Activated T-cell treated with anti-CD3 and anti-CD28 coated beads, Interleukin-2, amount 50 U/mL, for 4 hours (primary cell): ENCODE data around the gene MND1. TPM values are rescaled to one million over a fixed set of nuclear protein-coding genes. Genes with fewer than 3 reads are reported as not detected.
A peak's percentile ranks its signal among the peaks of the same experiment; 100 is the strongest.

Experiments
- ATAC-seq, 2 donors: fragments of 200-7000 bp; cut with Tn5 transposase; one replicate each; pipeline ENCODE4 v1.10.0; 2021
- DNase-seq: peaks from one replicate; pipeline ENCODE4 v3.0.0-alpha.2; 2020
- H3K27me3 Mint-ChIP-seq: one replicate; pipeline ENCODE4 v1.8.0; 2021; ENCODE audit warnings: low read depth, mixed read lengths
- H3K36me3 Mint-ChIP-seq: one replicate; pipeline ENCODE4 v1.8.0; 2022; ENCODE audit warnings: mixed read lengths; ENCODE audit not compliant: insufficient read depth
- H3K4me1 Mint-ChIP-seq: one replicate; pipeline ENCODE4 v1.8.0; 2021; ENCODE audit warnings: low read depth, mixed read lengths
- H3K4me3 Mint-ChIP-seq: one replicate; pipeline ENCODE4 v1.8.0; 2021; ENCODE audit warnings: mild to moderate bottlenecking, moderate library complexity, mixed read lengths
- H3K9me3 Mint-ChIP-seq: one replicate; pipeline ENCODE4 v1.8.0; 2021; ENCODE audit warnings: mixed read lengths
- total RNA-seq, 3 donors: library from RNA; stranded (reverse); gene quantifications; one replicate each; pipeline ENCODE4 v1.2.1, GENCODE V29; 2021

The MND1 gene
- 1 to 10 TPM; 5.2 to 9.6 (median 6.9) TPM for total RNA-seq

- DNase-seq (peak; percentile 92), ATAC-seq (peak; percentile 94 to 95)
- no peaks in the 10 kb centered on the region for H3K9me3 Mint-ChIP-seq
- peaks cover 19% of the 10 kb centered on the region for H3K4me1 Mint-ChIP-seq
- H3K27me3 Mint-ChIP-seq = no peaks in the 10 kb centered on the region
- peak within 1 kb of the TSS; percentile 91 for H3K4me3 Mint-ChIP-seq
- H3K36me3 Mint-ChIP-seq = no peaks in the 10 kb centered on the region
Measured at GRCh38 chr4:153344131-153345011, at the start of gene MND1. Gene MND1 (plus strand): TSS chr4:153344688. CDS start chr4:153344738, 50 bp downstream.

GRCh38 chr4:153295131-153295755, 49.2 kb upstream of the MND1 start:
- no peaks in the 10 kb centered on the region for H3K27me3 Mint-ChIP-seq
- DNase-seq (no peak), ATAC-seq (no peak)
- peaks cover 8% of the 10 kb centered on the region for H3K36me3 Mint-ChIP-seq
- no peaks in the 10 kb centered on the region for H3K4me1 Mint-ChIP-seq
- H3K4me3 Mint-ChIP-seq = no peak overlapping the region
- H3K9me3 Mint-ChIP-seq = peaks cover 9% of the 10 kb centered on the region

- Mint-ChIP-seq H3K4me1 (no peaks in the 10 kb centered on the region), H3K4me3 (no peak overlapping the region), H3K36me3 (peaks cover 11% of the 10 kb centered on the region), H3K27me3 (no peaks in the 10 kb centered on the region), H3K9me3 (peaks cover 12% of the 10 kb centered on the region)
- ATAC-seq (no peak), DNase-seq (no peak)
Measured at GRCh38 chr4:153296040-153296823, 48.3 kb upstream of the MND1 start.

- H3K27me3 Mint-ChIP-seq = peaks cover 4% of the 10 kb centered on the region
- DNase-seq = no peak
- H3K4me3 Mint-ChIP-seq = no peak overlapping the region
- H3K4me1 Mint-ChIP-seq = no peaks in the 10 kb centered on the region
- H3K36me3 Mint-ChIP-seq = peaks cover 19% of the 10 kb centered on the region
- peaks cover 16% of the 10 kb centered on the region for H3K9me3 Mint-ChIP-seq
- ATAC-seq = no peak
Measured at GRCh38 chr4:153297116-153297515, 47.4 kb upstream of the MND1 start.

GRCh38 chr4:153310793-153311192, 33.7 kb upstream of the MND1 start:
- ATAC-seq (no peak), DNase-seq (no peak)
- no peaks in the 10 kb centered on the region for H3K4me1 Mint-ChIP-seq
- no peaks in the 10 kb centered on the region for H3K9me3 Mint-ChIP-seq
- no peaks in the 10 kb centered on the region for H3K36me3 Mint-ChIP-seq
- H3K27me3 Mint-ChIP-seq = no peaks in the 10 kb centered on the region
- no peak overlapping the region for H3K4me3 Mint-ChIP-seq

GRCh38 chr4:153314915-153315314, 29.6 kb upstream of the MND1 start:
- DNase-seq = no peak
- no peak for ATAC-seq
- Mint-ChIP-seq H3K4me1 (no peaks in the 10 kb centered on the region), H3K4me3 (no peak overlapping the region), H3K36me3 (no peaks in the 10 kb centered on the region), H3K9me3 (no peaks in the 10 kb centered on the region), H3K27me3 (no peaks in the 10 kb centered on the region)

GRCh38 chr4:153318696-153319320, 25.7 kb upstream of the MND1 start:
- Mint-ChIP-seq H3K4me1 (no peaks in the 10 kb centered on the region), H3K36me3 (no peaks in the 10 kb centered on the region), H3K9me3 (no peaks in the 10 kb centered on the region), H3K4me3 (no peak overlapping the region), H3K27me3 (peaks cover 4% of the 10 kb centered on the region)
- DNase-seq (peak; percentile 11), ATAC-seq (peak; percentile 46 to 51)

- Mint-ChIP-seq H3K4me1 (no peaks in the 10 kb centered on the region), H3K36me3 (no peaks in the 10 kb centered on the region), H3K27me3 (peaks cover 4% of the 10 kb centered on the region), H3K4me3 (no peak overlapping the region), H3K9me3 (no peaks in the 10 kb centered on the region)
- DNase-seq = no peak
- ATAC-seq = no peak
Measured at GRCh38 chr4:153322791-153323190, 21.7 kb upstream of the MND1 start.

- no peaks in the 10 kb centered on the region for H3K4me1 Mint-ChIP-seq
Measured at GRCh38 chr4:153324046-153324445, 20.4 kb upstream of the MND1 start.

GRCh38 chr4:153325558-153325957, 18.9 kb upstream of the MND1 start:
- Mint-ChIP-seq H3K9me3 (no peaks in the 10 kb centered on the region), H3K27me3 (peaks cover 4% of the 10 kb centered on the region), H3K4me3 (no peak overlapping the region), H3K4me1 (no peaks in the 10 kb centered on the region), H3K36me3 (no peaks in the 10 kb centered on the region)
- no peak for DNase-seq
- no peak for ATAC-seq

More at GRCh38 chr4:153324046-153324445, 20.4 kb upstream of the MND1 start:
- Mint-ChIP-seq H3K36me3 (no peaks in the 10 kb centered on the region), H3K9me3 (no peaks in the 10 kb centered on the region), H3K27me3 (peaks cover 4% of the 10 kb centered on the region), H3K4me3 (no peak overlapping the region)
- DNase-seq (no peak), ATAC-seq (no peak)

- Mint-ChIP-seq H3K4me1 (no peaks in the 10 kb centered on the region), H3K9me3 (no peaks in the 10 kb centered on the region)
Measured at GRCh38 chr4:153326513-153326912, 18.0 kb upstream of the MND1 start.

GRCh38 chr4:153327247-153327646, 17.2 kb upstream of the MND1 start:
- Mint-ChIP-seq H3K27me3 (no peaks in the 10 kb centered on the region), H3K9me3 (no peaks in the 10 kb centered on the region), H3K36me3 (no peaks in the 10 kb centered on the region), H3K4me3 (no peak overlapping the region), H3K4me1 (no peaks in the 10 kb centered on the region)
- DNase-seq (no peak), ATAC-seq (no peak)

More at GRCh38 chr4:153326513-153326912, 18.0 kb upstream of the MND1 start:
- Mint-ChIP-seq H3K4me3 (no peak overlapping the region), H3K36me3 (no peaks in the 10 kb centered on the region), H3K27me3 (peaks cover 4% of the 10 kb centered on the region)
- DNase-seq (no peak), ATAC-seq (no peak)

- H3K27me3 Mint-ChIP-seq = no peaks in the 10 kb centered on the region
- DNase-seq = no peak
- H3K4me3 Mint-ChIP-seq = no peak overlapping the region
- no peak for ATAC-seq
- no peaks in the 10 kb centered on the region for H3K9me3 Mint-ChIP-seq
- H3K4me1 Mint-ChIP-seq = no peaks in the 10 kb centered on the region
- H3K36me3 Mint-ChIP-seq = no peaks in the 10 kb centered on the region
Measured at GRCh38 chr4:153332936-153333335, 11.6 kb upstream of the MND1 start.

- no peak for ATAC-seq
- Mint-ChIP-seq H3K4me1 (no peaks in the 10 kb centered on the region), H3K27me3 (no peaks in the 10 kb centered on the region), H3K4me3 (no peak overlapping the region), H3K9me3 (no peaks in the 10 kb centered on the region), H3K36me3 (no peaks in the 10 kb centered on the region)
- no peak for DNase-seq
Measured at GRCh38 chr4:153333874-153334273, 10.6 kb upstream of the MND1 start.
